ENCODE results near the gene KLHL29.

The KLHL29 gene

GRCh38 chr2:23619941-23620340 lies 235.0 kb downstream of the KLHL29 start:
- TF ChIP-seq POLR2AphosphoS5 (IDR thresholded peaks at IDR 0.05; ENCODE audit: low read depth, low read length) (no peak), SIN3A (IDR thresholded peaks at IDR 0.05; ENCODE audit: borderline replicate concordance, insufficient read depth, low read length) (no peak), FOXP2 (optimal IDR thresholded peaks at IDR 0.05; ENCODE audit: borderline replicate concordance, extremely low read depth, extremely low read length, insufficient read depth) (no peak), TAF1 (IDR thresholded peaks at IDR 0.05; ENCODE audit: borderline replicate concordance, insufficient read depth, low read length) (no peak)
- TF ChIP-seq, protein P1, sequence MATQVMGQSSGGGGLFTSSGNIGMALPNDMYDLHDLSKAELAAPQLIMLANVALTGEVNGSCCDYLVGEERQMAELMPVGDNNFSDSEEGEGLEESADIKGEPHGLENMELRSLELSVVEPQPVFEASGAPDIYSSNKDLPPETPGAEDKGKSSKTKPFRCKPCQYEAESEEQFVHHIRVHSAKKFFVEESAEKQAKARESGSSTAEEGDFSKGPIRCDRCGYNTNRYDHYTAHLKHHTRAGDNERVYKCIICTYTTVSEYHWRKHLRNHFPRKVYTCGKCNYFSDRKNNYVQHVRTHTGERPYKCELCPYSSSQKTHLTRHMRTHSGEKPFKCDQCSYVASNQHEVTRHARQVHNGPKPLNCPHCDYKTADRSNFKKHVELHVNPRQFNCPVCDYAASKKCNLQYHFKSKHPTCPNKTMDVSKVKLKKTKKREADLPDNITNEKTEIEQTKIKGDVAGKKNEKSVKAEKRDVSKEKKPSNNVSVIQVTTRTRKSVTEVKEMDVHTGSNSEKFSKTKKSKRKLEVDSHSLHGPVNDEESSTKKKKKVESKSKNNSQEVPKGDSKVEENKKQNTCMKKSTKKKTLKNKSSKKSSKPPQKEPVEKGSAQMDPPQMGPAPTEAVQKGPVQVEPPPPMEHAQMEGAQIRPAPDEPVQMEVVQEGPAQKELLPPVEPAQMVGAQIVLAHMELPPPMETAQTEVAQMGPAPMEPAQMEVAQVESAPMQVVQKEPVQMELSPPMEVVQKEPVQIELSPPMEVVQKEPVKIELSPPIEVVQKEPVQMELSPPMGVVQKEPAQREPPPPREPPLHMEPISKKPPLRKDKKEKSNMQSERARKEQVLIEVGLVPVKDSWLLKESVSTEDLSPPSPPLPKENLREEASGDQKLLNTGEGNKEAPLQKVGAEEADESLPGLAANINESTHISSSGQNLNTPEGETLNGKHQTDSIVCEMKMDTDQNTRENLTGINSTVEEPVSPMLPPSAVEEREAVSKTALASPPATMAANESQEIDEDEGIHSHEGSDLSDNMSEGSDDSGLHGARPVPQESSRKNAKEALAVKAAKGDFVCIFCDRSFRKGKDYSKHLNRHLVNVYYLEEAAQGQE (IDR thresholded peaks at IDR 0.05; ENCODE audit: insufficient read depth in 1 of 2, low read depth in 2 of 2, low read length in 2 of 2), result no peak

DNA sequence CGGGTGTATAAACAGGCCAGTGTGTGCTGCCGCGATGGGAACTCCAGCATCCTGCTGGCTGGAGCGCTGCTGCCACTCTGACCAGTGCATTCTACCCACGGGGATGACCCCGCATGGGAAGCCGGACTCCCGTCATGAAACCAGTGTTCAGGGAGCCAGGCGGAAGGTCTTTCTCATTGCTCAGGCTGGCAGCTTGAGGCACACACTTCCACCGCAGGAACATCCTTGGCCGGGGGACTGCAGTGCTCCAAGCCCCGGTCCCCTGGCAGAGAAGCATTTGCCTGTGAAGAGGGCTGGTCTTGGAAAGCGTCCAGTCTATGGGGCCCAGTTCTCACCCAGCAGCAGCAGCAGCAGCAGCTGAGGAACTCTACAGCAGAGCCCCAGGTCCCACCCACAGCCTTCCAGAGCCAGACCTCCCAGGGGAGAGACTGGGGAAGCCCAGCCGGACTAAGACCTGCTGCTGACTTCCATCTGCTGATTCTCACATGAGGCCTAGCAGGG lies 235.9 kb downstream of the KLHL29 start:
- TF ChIP-seq TAF1 (IDR thresholded peaks at IDR 0.05; ENCODE audit: borderline replicate concordance, insufficient read depth, low read length), result no peak
- no peak for TF ChIP-seq FOXP2 (optimal IDR thresholded peaks at IDR 0.05; ENCODE audit: borderline replicate concordance, extremely low read depth, extremely low read length, insufficient read depth)

GRCh38 chr2:23621616-23622015 lies 236.6 kb downstream of the KLHL29 start:
- TF ChIP-seq TAF1 (IDR thresholded peaks at IDR 0.05; ENCODE audit: borderline replicate concordance, insufficient read depth, low read length) (no peak), FOXP2 (optimal IDR thresholded peaks at IDR 0.05; ENCODE audit: borderline replicate concordance, extremely low read depth, extremely low read length, insufficient read depth) (no peak), SIN3A (IDR thresholded peaks at IDR 0.05; ENCODE audit: borderline replicate concordance, insufficient read depth, low read length) (no peak), POLR2AphosphoS5 (IDR thresholded peaks at IDR 0.05; ENCODE audit: low read depth, low read length) (no peak)
- TF ChIP-seq, protein P1 (IDR thresholded peaks at IDR 0.05; ENCODE audit: insufficient read depth in 1 of 2, low read depth in 2 of 2, low read length in 2 of 2), result no peak

DNA sequence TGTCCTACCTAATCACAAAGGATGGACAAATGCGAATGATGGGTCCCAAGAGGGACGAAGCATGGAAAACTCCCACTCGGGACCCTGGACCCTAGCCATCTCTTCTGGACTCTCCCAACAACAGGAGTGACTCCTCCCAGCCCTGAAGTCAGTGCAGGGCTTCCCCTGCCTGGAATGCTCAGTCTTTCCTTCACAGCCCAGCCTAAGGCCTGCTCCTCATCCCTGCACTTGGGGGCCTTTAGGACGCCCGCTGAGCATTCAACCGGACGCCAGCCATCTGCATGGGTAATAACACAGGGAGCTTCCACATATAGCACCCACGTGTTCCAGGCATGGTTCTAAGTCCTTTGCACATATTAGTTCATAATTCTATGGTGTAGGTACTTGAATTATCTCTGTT lies 237.5 kb downstream of the KLHL29 start:
- TF ChIP-seq, protein P1 (IDR thresholded peaks at IDR 0.05; ENCODE audit: insufficient read depth in 1 of 2, low read depth in 2 of 2, low read length in 2 of 2), result no peak
- no peak for TF ChIP-seq TAF1 (IDR thresholded peaks at IDR 0.05; ENCODE audit: borderline replicate concordance, insufficient read depth, low read length)
- no peak for TF ChIP-seq POLR2AphosphoS5 (IDR thresholded peaks at IDR 0.05; ENCODE audit: low read depth, low read length)

DNA sequence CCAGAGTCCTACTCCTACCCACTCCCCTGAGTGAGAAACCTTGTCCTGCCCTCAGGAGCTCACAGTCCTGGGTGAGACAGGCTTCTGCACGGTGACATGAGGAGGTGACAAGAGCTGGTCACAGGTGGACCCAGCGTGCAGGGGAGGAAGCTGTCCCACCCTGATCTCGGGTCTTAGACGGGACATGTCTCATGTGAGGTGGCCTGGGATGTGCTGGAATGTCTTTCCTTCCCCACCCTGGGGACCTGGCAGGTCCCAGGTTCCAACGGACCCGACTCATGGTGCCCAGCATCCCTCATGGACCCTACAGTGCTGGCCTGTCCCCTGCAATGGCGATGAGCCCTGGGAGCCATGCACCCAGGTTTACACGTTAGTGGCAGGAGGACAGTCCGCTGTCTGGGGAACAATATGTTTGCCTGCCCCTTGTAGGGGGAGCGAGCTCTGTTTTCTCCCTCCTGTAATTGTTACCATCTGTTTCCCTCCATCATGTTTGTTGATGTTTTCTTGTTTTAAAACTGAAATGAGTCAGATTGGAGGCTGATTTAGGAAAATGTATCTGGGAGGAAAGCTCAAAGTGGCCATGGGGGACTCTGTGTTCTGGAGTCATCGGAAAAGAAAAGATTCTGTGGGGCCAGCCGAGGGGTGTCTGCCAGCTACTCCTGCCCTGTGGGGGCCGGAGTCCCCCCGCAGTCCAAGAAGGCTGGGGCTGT lies 238.1 kb downstream of the KLHL29 start:
- TF ChIP-seq SIN3A (IDR thresholded peaks at IDR 0.05; ENCODE audit: borderline replicate concordance, insufficient read depth, low read length) (no peak), POLR2AphosphoS5 (IDR thresholded peaks at IDR 0.05; ENCODE audit: low read depth, low read length) (no peak), FOXP2 (optimal IDR thresholded peaks at IDR 0.05; ENCODE audit: borderline replicate concordance, extremely low read depth, extremely low read length, insufficient read depth) (no peak), TAF1 (IDR thresholded peaks at IDR 0.05; ENCODE audit: borderline replicate concordance, insufficient read depth, low read length) (no peak)
- TF ChIP-seq, protein P1 (IDR thresholded peaks at IDR 0.05; ENCODE audit: insufficient read depth in 1 of 2, low read depth in 2 of 2, low read length in 2 of 2), result no peak
